Transverse colon (tissue), 4 donors: Measurements from ENCODE around the gene CIAO3.

Source experiments
- POLR2A ChIP-seq: fragments of 450-650 bp; IDR thresholded peaks from one replicate; pipeline ENCODE4 v1.6.1; 2016; ENCODE audit warnings: antibody characterized with exemption, mild to moderate bottlenecking, moderate library complexity
- POLR2AphosphoS5 ChIP-seq, 3 donors: sonication (generic); formaldehyde crosslinking; IDR thresholded peaks; one replicate each; pipeline ENCODE4 v1.6.1; 2016; ENCODE audit warnings: antibody characterized with exemption in 3 of 3
- TF ChIP-seq, protein P1 (sequence below), 5 experiments: fragments of 200-600 bp in 3 of 5; fragments of 450-650 bp in 2 of 5; sonication (generic) in 3 of 5; IDR thresholded peaks; 1 replicate in 2 of 5; 2 replicates in 3 of 5; pipeline ENCODE4 v1.5.1; 2016 to 2017; ENCODE audit warnings: antibody characterized with exemption in 5 of 5, inconsistent platforms in 3 of 5, mild to moderate bottlenecking in 2 of 5, moderate library complexity in 1 of 5

DNA sequence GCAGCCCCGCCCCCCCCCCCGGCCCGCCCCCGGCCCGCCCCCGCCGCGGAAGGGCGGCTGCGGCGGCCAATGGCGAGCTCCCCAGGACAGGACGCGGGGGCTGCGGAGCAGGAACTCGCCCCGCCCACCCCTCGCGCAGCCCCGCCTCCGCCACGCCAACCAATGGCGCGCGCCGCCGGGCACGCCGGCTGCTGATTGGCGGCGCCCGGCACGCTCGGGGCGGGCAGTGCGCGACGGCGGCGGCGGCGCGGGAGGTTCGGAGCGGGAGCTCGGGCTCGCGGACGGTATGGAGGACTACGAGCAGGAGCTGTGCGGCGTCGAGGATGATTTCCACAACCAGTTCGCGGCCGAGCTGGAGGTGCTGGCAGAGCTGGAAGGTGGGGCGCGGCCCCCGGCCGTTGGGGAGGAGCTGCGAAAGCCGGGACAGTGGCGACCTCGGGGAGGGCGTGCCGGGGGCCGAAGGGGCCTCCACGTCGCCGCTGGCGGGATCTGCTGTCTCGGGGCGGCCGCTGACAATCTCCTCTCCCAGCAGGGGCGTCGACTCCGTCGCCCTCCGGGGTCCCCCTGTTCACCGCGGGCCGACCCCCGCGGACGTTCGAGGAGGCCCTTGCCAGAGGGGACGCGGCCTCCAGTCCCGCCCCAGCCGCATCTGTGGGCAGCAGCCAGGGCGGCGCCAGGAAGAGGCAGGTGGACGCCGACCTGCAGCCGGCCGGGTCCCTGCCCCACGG is 47.8 kb upstream of the CIAO3 start, which contains the start of gene CHTF18:
- TF ChIP-seq, protein P1, sequence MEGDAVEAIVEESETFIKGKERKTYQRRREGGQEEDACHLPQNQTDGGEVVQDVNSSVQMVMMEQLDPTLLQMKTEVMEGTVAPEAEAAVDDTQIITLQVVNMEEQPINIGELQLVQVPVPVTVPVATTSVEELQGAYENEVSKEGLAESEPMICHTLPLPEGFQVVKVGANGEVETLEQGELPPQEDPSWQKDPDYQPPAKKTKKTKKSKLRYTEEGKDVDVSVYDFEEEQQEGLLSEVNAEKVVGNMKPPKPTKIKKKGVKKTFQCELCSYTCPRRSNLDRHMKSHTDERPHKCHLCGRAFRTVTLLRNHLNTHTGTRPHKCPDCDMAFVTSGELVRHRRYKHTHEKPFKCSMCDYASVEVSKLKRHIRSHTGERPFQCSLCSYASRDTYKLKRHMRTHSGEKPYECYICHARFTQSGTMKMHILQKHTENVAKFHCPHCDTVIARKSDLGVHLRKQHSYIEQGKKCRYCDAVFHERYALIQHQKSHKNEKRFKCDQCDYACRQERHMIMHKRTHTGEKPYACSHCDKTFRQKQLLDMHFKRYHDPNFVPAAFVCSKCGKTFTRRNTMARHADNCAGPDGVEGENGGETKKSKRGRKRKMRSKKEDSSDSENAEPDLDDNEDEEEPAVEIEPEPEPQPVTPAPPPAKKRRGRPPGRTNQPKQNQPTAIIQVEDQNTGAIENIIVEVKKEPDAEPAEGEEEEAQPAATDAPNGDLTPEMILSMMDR (IDR thresholded peaks at IDR 0.05) = no peak
- TF ChIP-seq POLR2A (no peak), POLR2AphosphoS5 (IDR thresholded peaks at IDR 0.05) (no peak)
